MCF 10A (cell line): Measurements from ENCODE around the gene LMO2. TPM values are rescaled to one million over a fixed set of nuclear protein-coding genes. Genes with fewer than 3 reads are reported as not detected.

Experiments used
- BruUV-seq: library from RNA; stranded (reverse); fragments of 400-500 nt; replicated peaks from 2 replicates; lab custom pipeline; 2021; lab: Mats Ljungman, UMichigan
- CTCF ChIA-PET: fragments of 300-600 bp; sonication (Branson Sonifier 250); formaldehyde crosslinking; extraction: SDS; loops from one replicate; lab custom pipeline; 2021; ENCODE audit warnings: antibody characterized with exemption, inconsistent platforms; lab: Yijun Ruan, JAX
- POLR2A ChIA-PET: fragments of 300-600, 350-650 bp; sonication (Branson Sonifier 250); formaldehyde crosslinking; extraction: SDS; loops from one replicate; lab custom pipeline; 2020; ENCODE audit warnings: antibody characterized with exemption, inconsistent platforms; lab: Yijun Ruan, JAX
- DNase-seq: peaks from one replicate; pipeline ENCODE4 v3.0.0-alpha.2; 2018; ENCODE audit not compliant: unreplicated experiment
- H3K27ac Mint-ChIP-seq: one replicate; pipeline ENCODE4 v1.8.0; 2022; ENCODE audit warnings: mild to moderate bottlenecking, low read depth, mixed read lengths; ENCODE audit not compliant: unreplicated experiment
- H3K27me3 Mint-ChIP-seq: one replicate; pipeline ENCODE4 v1.8.0; 2022; ENCODE audit warnings: mixed read lengths; ENCODE audit not compliant: insufficient read depth, unreplicated experiment
- H3K36me3 Mint-ChIP-seq: one replicate; pipeline ENCODE4 v1.8.0; 2022; ENCODE audit warnings: mild to moderate bottlenecking, moderate library complexity, mixed read lengths; ENCODE audit not compliant: insufficient read depth, unreplicated experiment
- H3K4me1 Mint-ChIP-seq: one replicate; pipeline ENCODE4 v1.8.0; 2022; ENCODE audit warnings: mixed read lengths; ENCODE audit not compliant: insufficient read depth, unreplicated experiment
- H3K4me3 Mint-ChIP-seq: one replicate; pipeline ENCODE4 v1.8.0; 2022; ENCODE audit warnings: mild to moderate bottlenecking, moderate library complexity, mixed read lengths; ENCODE audit not compliant: unreplicated experiment
- H3K9me3 Mint-ChIP-seq: one replicate; pipeline ENCODE4 v1.8.0; 2022; ENCODE audit warnings: mixed read lengths; ENCODE audit not compliant: unreplicated experiment
- intact Hi-C: fragments of 100-400 bp; cut with micrococcal nuclease; formaldehyde crosslinking; loops from 2 replicates; pipeline ENCODE4 v1.14.1; 2022
- total RNA-seq: library from RNA; stranded (reverse); gene quantifications from 2 replicates; pipeline ENCODE4 v1.2.3, GENCODE V29; 2022
- TF ChIP-seq, protein P1 (sequence below): fragments of 200-600 bp; IDR thresholded peaks from one replicate; pipeline ENCODE4 v1.8.0; 2022; ENCODE audit warnings: antibody characterized with exemption, mild to moderate bottlenecking; ENCODE audit not compliant: unreplicated experiment

The LMO2 gene
- total RNA-seq, 1 experiment from 2014 or later, result 0.89 TPM

DNA sequence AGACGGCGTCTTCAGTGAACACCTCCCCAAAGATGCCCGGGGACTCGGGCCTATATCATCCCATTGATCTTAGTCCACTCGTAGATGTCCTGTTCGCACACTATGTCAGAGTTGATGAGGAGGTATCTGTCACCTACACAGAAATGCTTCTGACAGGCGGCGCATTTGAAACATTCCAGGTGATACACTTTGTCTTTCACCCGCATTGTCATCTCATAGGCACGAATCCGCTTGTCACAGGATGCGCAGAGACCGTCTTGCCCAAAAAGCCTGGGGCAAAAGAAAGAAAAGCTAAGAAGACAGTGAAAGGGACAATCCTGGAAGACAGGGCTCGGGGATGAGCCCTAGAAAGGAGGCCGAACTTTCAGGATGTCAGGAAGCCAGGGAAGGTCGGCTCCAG lies 32.6 kb downstream of the LMO2 start:
- no peaks in the 10 kb centered on the region for H3K4me1 Mint-ChIP-seq
- H3K9me3 Mint-ChIP-seq, result no peaks in the 10 kb centered on the region
- no peak for DNase-seq
- peaks cover 20% of the 10 kb centered on the region for H3K27me3 Mint-ChIP-seq
- H3K36me3 Mint-ChIP-seq, result no peaks in the 10 kb centered on the region
- ChIA-PET CTCF (interaction anchor here (1.2 to 4.9 kb wide), 5 partner anchors 8 to 124 kb away, joined by 4 to 119 read pairs (median 48); no protein-coding TSS in a partner anchor), POLR2A (no interaction called here)
- no peak overlapping the region for H3K27ac Mint-ChIP-seq
- no TSS peak for BruUV-seq
- TF ChIP-seq, protein P1, sequence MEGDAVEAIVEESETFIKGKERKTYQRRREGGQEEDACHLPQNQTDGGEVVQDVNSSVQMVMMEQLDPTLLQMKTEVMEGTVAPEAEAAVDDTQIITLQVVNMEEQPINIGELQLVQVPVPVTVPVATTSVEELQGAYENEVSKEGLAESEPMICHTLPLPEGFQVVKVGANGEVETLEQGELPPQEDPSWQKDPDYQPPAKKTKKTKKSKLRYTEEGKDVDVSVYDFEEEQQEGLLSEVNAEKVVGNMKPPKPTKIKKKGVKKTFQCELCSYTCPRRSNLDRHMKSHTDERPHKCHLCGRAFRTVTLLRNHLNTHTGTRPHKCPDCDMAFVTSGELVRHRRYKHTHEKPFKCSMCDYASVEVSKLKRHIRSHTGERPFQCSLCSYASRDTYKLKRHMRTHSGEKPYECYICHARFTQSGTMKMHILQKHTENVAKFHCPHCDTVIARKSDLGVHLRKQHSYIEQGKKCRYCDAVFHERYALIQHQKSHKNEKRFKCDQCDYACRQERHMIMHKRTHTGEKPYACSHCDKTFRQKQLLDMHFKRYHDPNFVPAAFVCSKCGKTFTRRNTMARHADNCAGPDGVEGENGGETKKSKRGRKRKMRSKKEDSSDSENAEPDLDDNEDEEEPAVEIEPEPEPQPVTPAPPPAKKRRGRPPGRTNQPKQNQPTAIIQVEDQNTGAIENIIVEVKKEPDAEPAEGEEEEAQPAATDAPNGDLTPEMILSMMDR, result no peak
- H3K4me3 Mint-ChIP-seq, result no peak overlapping the region
- intact Hi-C loops, result no loop called here

DNA sequence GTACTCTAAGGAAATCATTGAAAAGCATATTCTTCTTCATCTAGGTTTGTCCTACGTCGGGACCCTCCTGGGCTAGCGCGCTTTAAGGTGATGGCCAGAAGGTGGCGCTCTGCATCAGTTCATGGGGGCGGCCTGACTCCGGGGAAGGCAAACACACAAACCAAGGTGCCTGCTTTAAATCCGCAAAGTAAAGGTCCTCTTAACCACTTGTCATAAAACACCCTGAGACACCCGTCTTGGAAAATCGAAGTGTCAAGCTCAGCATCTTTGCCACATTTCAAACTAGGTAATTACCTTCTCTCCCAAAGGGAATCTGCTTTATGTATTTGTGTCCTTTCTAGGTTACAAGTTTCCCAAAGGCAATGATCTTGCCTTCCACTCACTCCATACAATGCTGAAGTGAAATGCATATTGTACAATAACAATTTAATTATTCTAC lies 33.9 kb downstream of the LMO2 start:
- POLR2A ChIA-PET, result interaction anchor here (0.7 to 1.5 kb wide), 4 partner anchors 55 to 660 kb away, joined by 3 to 4 read pairs (median 4); no protein-coding TSS in a partner anchor
- Mint-ChIP-seq H3K4me1 (no peaks in the 10 kb centered on the region), H3K27ac (no peak overlapping the region), H3K4me3 (no peak overlapping the region), H3K27me3 (peaks cover 33% of the 10 kb centered on the region), H3K9me3 (no peaks in the 10 kb centered on the region), H3K36me3 (no peaks in the 10 kb centered on the region)
- CTCF ChIA-PET, result interaction anchor here (0.6 to 4.4 kb wide), 45 partner anchors 9 to 629 kb away, joined by 3 to 119 read pairs (median 5); partner anchors contain the start of gene LMO2
- intact Hi-C loops, result loop anchor here (1.0 kb wide), 3 partner anchors 113 to 501 kb away; no protein-coding TSS in a partner anchor
- peak; percentile 80 for DNase-seq
- TF ChIP-seq, protein P1, result peak; percentile 91
- BruUV-seq, result no TSS peak

DNA sequence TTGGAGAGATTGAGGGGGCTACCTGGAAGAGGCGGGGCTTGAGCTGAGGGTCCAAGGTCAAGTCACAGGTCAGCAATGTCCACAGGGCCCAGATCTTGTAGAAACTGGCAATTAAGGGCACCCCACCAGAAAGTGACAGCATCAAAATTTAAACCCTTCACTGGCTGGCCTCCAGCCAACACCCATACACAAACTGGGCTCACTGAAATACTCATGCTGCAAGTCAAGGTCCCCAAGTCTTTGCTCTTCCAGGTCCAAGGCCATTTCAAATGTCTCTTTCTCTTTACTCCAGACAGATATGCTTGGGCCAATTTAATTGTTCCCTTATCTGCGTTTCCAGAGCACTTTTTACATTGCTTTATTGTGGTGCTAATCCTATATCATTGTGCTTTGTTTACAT lies 36.4 kb downstream of the LMO2 start:
- DNase-seq, result no peak
- Mint-ChIP-seq H3K4me3 (no peak overlapping the region), H3K36me3 (no peaks in the 10 kb centered on the region), H3K27ac (no peak overlapping the region), H3K9me3 (no peaks in the 10 kb centered on the region), H3K4me1 (no peaks in the 10 kb centered on the region), H3K27me3 (peaks cover 57% of the 10 kb centered on the region)
- ChIA-PET POLR2A (interaction anchor here (1.3 kb wide), 1 partner anchor 121 kb away, joined by 3 read pairs; no protein-coding TSS in a partner anchor), CTCF (interaction anchor here (1.5 to 4.4 kb wide), 3 partner anchors 14 to 123 kb away, joined by 4 to 119 read pairs (median 77); no protein-coding TSS in a partner anchor)
- TF ChIP-seq, protein P1, result no peak
- BruUV-seq, result no TSS peak
- intact Hi-C loops, result no loop called here

- no peak for DNase-seq
- H3K4me1 Mint-ChIP-seq, result no peaks in the 10 kb centered on the region
- ChIA-PET CTCF (interaction anchor here (1.0 to 6.4 kb wide), 4 partner anchors 9 to 122 kb away, joined by 3 to 53 read pairs (median 14); no protein-coding TSS in a partner anchor), POLR2A (interaction anchor here (1.3 kb wide), 1 partner anchor 14 kb away, joined by 3 read pairs; no protein-coding TSS in a partner anchor)
- TF ChIP-seq, protein P1, result no peak
- no TSS peak for BruUV-seq
- H3K36me3 Mint-ChIP-seq, result no peaks in the 10 kb centered on the region
- H3K27me3 Mint-ChIP-seq, result peaks cover 82% of the 10 kb centered on the region
- intact Hi-C loops, result no loop called here
- H3K27ac Mint-ChIP-seq, result no peak overlapping the region
- H3K9me3 Mint-ChIP-seq, result no peaks in the 10 kb centered on the region
- no peak overlapping the region for H3K4me3 Mint-ChIP-seq
Measured at GRCh38 chr11:33848717-33849390, 43.0 kb downstream of the LMO2 start.
